Measurements from ENCODE around the gene ACOT7.

DNA sequence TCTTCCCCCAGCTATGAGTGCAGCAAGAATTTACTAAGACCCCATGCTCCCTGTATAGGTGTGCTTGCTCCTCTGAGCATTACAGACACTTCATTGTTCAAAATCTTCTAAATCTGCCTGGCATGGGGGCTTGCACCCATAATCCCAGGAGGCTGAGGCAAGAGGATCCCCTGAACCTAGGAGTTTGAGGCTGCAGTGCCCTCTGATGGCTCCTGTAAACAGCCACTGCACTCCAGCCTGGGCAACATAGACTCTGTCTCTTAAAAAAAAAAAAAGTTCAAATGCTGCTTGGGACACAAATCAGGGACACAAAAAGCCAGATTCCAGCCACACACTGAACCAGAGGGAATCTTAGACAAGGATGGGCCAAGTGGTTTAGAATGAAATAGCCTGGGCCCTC is 3.4 kb upstream of the ACOT7 start:
- TF ChIP-seq, protein P1, sequence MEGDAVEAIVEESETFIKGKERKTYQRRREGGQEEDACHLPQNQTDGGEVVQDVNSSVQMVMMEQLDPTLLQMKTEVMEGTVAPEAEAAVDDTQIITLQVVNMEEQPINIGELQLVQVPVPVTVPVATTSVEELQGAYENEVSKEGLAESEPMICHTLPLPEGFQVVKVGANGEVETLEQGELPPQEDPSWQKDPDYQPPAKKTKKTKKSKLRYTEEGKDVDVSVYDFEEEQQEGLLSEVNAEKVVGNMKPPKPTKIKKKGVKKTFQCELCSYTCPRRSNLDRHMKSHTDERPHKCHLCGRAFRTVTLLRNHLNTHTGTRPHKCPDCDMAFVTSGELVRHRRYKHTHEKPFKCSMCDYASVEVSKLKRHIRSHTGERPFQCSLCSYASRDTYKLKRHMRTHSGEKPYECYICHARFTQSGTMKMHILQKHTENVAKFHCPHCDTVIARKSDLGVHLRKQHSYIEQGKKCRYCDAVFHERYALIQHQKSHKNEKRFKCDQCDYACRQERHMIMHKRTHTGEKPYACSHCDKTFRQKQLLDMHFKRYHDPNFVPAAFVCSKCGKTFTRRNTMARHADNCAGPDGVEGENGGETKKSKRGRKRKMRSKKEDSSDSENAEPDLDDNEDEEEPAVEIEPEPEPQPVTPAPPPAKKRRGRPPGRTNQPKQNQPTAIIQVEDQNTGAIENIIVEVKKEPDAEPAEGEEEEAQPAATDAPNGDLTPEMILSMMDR (IDR thresholded peaks at IDR 0.05) = no peak
- TF ChIP-seq POLR2A (IDR thresholded peaks at IDR 0.05) = no peak
